Measurements from ENCODE around the gene CLCNKB.

CLCNKB gene

DNA sequence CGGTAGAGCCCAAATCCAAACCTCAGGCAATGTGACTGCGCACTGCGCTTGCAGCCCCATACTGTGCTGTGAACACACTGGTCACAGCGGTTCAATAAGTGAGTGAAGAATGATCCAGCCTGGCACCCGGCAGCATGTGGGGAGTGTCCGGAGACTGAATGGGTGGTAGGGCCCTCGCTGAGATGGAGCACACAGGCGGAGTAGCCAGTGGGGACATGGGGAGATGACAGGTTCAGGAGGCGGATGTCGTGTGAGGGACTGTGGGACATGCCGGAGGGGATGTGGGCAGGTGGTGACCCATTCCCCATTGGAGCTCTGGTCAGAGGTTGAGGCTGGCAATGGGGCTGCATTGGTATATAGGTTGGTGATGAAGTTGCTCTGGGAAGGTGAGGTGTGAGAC is 33.9 kb upstream of the CLCNKB start:
- no peak overlapping the region for H3K27ac ChIP-seq (replicated peaks; ENCODE audit: low read length)
- H3K9ac ChIP-seq (ENCODE audit: low read depth, low read length, poor library complexity), result no peak overlapping the region
- no peak overlapping the region for H2BK120ac ChIP-seq (ENCODE audit: low read depth, low read length)
- no peak overlapping the region for H2AFZ ChIP-seq (ENCODE audit: low read length)
- no peak overlapping the region for H4K8ac ChIP-seq (ENCODE audit: low read depth, low read length)
- no peak for DNase-seq (ENCODE audit: low spot score)
- H4K91ac ChIP-seq (ENCODE audit: low read depth, low read length, poor library complexity), result no peak overlapping the region
- no peaks in the 10 kb centered on the region for H3K79me1 ChIP-seq (ENCODE audit: low read depth, low read length)
- H3K4me1 ChIP-seq (ENCODE audit: control insufficient read depth in 2 of 2, insufficient read depth in 1 of 2, low read depth in 1 of 2, low read length in 2 of 2), result peaks cover 2 to 5% of the 10 kb centered on the region in 2 donors
- peak overlapping the region; percentile 20 for H2AK5ac ChIP-seq (ENCODE audit: low read depth, low read length)
- no peak overlapping the region for H3K18ac ChIP-seq (ENCODE audit: low read length)
- no peak overlapping the region for H2BK5ac ChIP-seq (ENCODE audit: low read length)
- H3K27me3 ChIP-seq (ENCODE audit: control insufficient read depth in 3 of 3, insufficient read depth in 3 of 3, low read depth in 1 of 3, low read length in 3 of 3), result peaks cover 0 to 37% (median 25%) of the 10 kb centered on the region in 3 experiments
- no CpG with 5 or more reads among the region's 11 CpGs for WGBS, 2 donors (ENCODE audit: extremely low coverage in 2 of 2, insufficient read length in 2 of 2, insufficient replicate concordance in 1 of 2)
- H3K4ac ChIP-seq (ENCODE audit: low read length), result no peak overlapping the region
- H3K4me2 ChIP-seq (ENCODE audit: insufficient read depth, low read length, poor library complexity, severe bottlenecking), result no peak overlapping the region
- no peak overlapping the region for H2BK15ac ChIP-seq (ENCODE audit: low read length)
- H3K14ac ChIP-seq (ENCODE audit: low read length), result peak overlapping the region; percentile 49
- H2BK12ac ChIP-seq (ENCODE audit: low read length), result no peak overlapping the region
- peak overlapping the region in 1 of 2 donors; percentile 7 for H3K4me3 ChIP-seq (ENCODE audit: low read length in 2 of 2)
- H3K9me3 ChIP-seq (replicated peaks in 1 of 2; ENCODE audit: control insufficient read depth in 2 of 2, insufficient read depth in 1 of 2, low read depth in 1 of 2, low read length in 2 of 2), result no peaks in the 10 kb centered on the region
- no peak overlapping the region for H3K23ac ChIP-seq (ENCODE audit: low read depth, low read length, poor library complexity)
- H3K36me3 ChIP-seq (replicated peaks in 1 of 2; ENCODE audit: control insufficient read depth in 2 of 2, insufficient read depth in 2 of 2, low read length in 2 of 2), result no peaks in the 10 kb centered on the region

DNA sequence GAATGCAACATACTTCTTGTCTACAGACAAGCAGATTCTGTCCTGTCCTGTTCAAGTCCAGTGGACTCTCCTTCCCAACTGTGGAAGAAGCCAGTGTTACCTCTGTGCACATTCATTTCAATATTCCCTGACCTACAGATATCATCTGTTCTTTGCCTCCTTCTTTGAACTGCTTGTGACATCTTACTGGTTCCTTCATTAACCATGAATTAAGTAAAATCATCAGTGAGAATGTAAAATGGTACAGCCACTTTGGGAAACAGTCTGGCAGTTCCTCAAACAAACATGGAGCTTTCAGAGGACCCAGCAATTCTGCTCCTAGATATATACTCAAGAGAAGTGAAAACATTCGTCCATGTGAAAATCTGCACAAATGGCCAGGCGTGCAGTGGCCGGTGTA is 32.7 kb upstream of the CLCNKB start:
- no peak overlapping the region for H3K23ac ChIP-seq (ENCODE audit: low read depth, low read length, poor library complexity)
- H3K18ac ChIP-seq (ENCODE audit: low read length), result no peak overlapping the region
- no peak overlapping the region for H4K8ac ChIP-seq (ENCODE audit: low read depth, low read length)

DNA sequence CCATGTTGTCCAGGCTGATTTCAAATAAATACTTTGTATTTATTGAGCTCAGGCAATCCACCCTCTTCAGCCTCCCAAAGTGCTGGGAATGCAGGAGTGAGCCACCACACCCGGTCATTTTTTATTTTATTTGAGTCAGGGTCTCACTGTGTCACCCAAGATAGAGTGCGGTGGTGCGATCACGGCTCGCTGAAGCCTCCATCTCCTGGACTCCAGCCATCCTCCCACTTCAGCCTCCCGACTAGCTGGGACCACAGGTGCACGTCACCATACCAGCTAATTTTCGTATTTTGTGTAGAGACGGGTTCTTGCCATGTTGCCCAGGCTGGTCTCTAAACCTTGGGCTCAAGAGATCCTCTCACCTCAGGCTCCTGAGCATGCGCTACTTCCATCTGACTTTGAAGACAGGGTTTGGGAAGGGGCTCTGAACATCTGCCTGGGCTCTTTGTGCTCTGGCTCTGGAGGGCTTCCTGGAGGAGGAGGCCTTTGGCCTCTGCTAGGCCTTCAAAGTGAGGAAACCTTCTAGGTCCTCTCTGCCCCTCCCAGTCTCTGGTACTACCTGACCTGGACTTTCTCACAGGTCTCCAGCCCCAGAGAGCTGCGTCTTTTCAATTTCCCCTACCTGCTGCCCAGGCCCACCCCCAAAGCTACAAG is 31.5 kb upstream of the CLCNKB start:
- Histone ChIP-seq H3K27ac (replicated peaks; ENCODE audit: low read length) (no peak overlapping the region), H2BK15ac (ENCODE audit: low read length) (no peak overlapping the region), H3K27me3 (ENCODE audit: control insufficient read depth in 3 of 3, insufficient read depth in 3 of 3, low read depth in 1 of 3, low read length in 3 of 3) (peaks cover 0 to 57% (median 31%) of the 10 kb centered on the region in 3 experiments), H3K79me1 (ENCODE audit: low read depth, low read length) (peaks cover 2% of the 10 kb centered on the region), H3K9me3 (replicated peaks in 1 of 2; ENCODE audit: control insufficient read depth in 2 of 2, insufficient read depth in 1 of 2, low read depth in 1 of 2, low read length in 2 of 2) (no peaks in the 10 kb centered on the region), H2AFZ (ENCODE audit: low read length) (no peak overlapping the region), H3K9ac (ENCODE audit: low read depth, low read length, poor library complexity) (no peak overlapping the region), H2BK12ac (ENCODE audit: low read length) (no peak overlapping the region), H3K4me2 (ENCODE audit: insufficient read depth, low read length, poor library complexity, severe bottlenecking) (no peak overlapping the region), H2AK5ac (ENCODE audit: low read depth, low read length) (peak overlapping the region; percentile 53), H3K4me1 (ENCODE audit: control insufficient read depth in 2 of 2, insufficient read depth in 1 of 2, low read depth in 1 of 2, low read length in 2 of 2) (peaks cover 2 to 7% of the 10 kb centered on the region in 2 donors), H3K36me3 (replicated peaks in 1 of 2; ENCODE audit: control insufficient read depth in 2 of 2, insufficient read depth in 2 of 2, low read length in 2 of 2) (no peaks in the 10 kb centered on the region), H4K8ac (ENCODE audit: low read depth, low read length) (no peak overlapping the region), H3K23ac (ENCODE audit: low read depth, low read length, poor library complexity) (no peak overlapping the region), H3K18ac (ENCODE audit: low read length) (peak overlapping the region; percentile 44), H4K91ac (ENCODE audit: low read depth, low read length, poor library complexity) (no peak overlapping the region), H3K4me3 (ENCODE audit: low read length in 2 of 2) (no peak overlapping the region), H2BK120ac (ENCODE audit: low read depth, low read length) (no peak overlapping the region), H3K4ac (ENCODE audit: low read length) (no peak overlapping the region), H2BK5ac (ENCODE audit: low read length) (no peak overlapping the region), H3K14ac (ENCODE audit: low read length) (no peak overlapping the region)
- no peak for DNase-seq (ENCODE audit: low spot score)
- no CpG with 5 or more reads among the region's 11 CpGs for WGBS, 2 donors (ENCODE audit: extremely low coverage in 2 of 2, insufficient read length in 2 of 2, insufficient replicate concordance in 1 of 2)

More for the DNA sequence above, 32.7 kb upstream of the CLCNKB start:
- H3K9me3 ChIP-seq (replicated peaks in 1 of 2; ENCODE audit: control insufficient read depth in 2 of 2, insufficient read depth in 1 of 2, low read depth in 1 of 2, low read length in 2 of 2), result no peaks in the 10 kb centered on the region
- no peak overlapping the region for H3K9ac ChIP-seq (ENCODE audit: low read depth, low read length, poor library complexity)
- no peak overlapping the region for H2AFZ ChIP-seq (ENCODE audit: low read length)
- H2BK15ac ChIP-seq (ENCODE audit: low read length), result no peak overlapping the region
- H3K36me3 ChIP-seq (replicated peaks in 1 of 2; ENCODE audit: control insufficient read depth in 2 of 2, insufficient read depth in 2 of 2, low read length in 2 of 2), result no peaks in the 10 kb centered on the region
- H2BK5ac ChIP-seq (ENCODE audit: low read length), result no peak overlapping the region
- no peak overlapping the region for H3K4ac ChIP-seq (ENCODE audit: low read length)
- no CpG with 5 or more reads among the region's 3 CpGs for WGBS, 2 donors (ENCODE audit: extremely low coverage in 2 of 2, insufficient read length in 2 of 2, insufficient replicate concordance in 1 of 2)
- no peak overlapping the region for H3K14ac ChIP-seq (ENCODE audit: low read length)
- no peak overlapping the region for H2BK120ac ChIP-seq (ENCODE audit: low read depth, low read length)
- peaks cover 2 to 7% of the 10 kb centered on the region in 2 donors for H3K4me1 ChIP-seq (ENCODE audit: control insufficient read depth in 2 of 2, insufficient read depth in 1 of 2, low read depth in 1 of 2, low read length in 2 of 2)
- H3K27me3 ChIP-seq (ENCODE audit: control insufficient read depth in 3 of 3, insufficient read depth in 3 of 3, low read depth in 1 of 3, low read length in 3 of 3), result peaks cover 0 to 45% (median 31%) of the 10 kb centered on the region in 3 experiments
- no peak overlapping the region for H2AK5ac ChIP-seq (ENCODE audit: low read depth, low read length)
- H2BK12ac ChIP-seq (ENCODE audit: low read length), result no peak overlapping the region
- H4K91ac ChIP-seq (ENCODE audit: low read depth, low read length, poor library complexity), result no peak overlapping the region
- H3K27ac ChIP-seq (replicated peaks; ENCODE audit: low read length), result no peak overlapping the region
- no peak for DNase-seq (ENCODE audit: low spot score)
- no peak overlapping the region for H3K4me2 ChIP-seq (ENCODE audit: insufficient read depth, low read length, poor library complexity, severe bottlenecking)
- H3K4me3 ChIP-seq (ENCODE audit: low read length in 2 of 2), result no peak overlapping the region
- H3K79me1 ChIP-seq (ENCODE audit: low read depth, low read length), result peaks cover 2% of the 10 kb centered on the region

DNA sequence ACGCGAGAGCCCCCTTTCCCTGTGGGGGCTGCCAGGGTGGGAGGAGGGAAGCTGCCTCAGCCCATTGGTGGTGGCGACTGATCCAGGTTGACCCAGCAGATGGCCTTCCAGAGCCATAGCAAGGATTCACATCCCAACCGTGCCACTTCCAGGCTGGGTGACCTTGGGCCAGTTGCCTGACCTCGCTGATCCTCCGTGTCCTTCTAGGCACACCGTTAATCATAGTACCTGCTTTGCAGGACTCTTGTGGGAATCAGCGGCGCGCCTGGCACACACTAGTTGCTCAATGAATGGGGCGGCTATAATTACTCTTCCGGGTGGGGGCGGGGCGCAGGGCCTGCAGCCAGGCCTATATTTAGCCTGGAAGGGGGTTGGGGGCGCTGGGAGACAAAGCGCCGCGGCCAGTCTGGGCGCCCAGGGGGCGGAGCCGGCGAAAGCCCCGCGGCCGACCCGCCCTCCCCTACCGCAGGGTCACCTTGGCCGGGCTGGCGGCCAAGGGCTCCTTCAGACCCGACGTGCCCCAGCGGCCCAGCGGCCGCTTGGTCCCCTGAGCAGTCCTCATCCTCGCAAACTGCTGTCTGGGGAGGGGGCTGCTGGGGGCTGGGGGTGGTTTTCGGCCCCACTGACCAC is 30.9 kb upstream of the CLCNKB start:
- Histone ChIP-seq H2BK12ac (ENCODE audit: low read length) (peak overlapping the region; percentile 43), H3K4me3 (ENCODE audit: low read length in 2 of 2) (no peak overlapping the region), H3K9ac (ENCODE audit: low read depth, low read length, poor library complexity) (no peak overlapping the region), H2BK5ac (ENCODE audit: low read length) (no peak overlapping the region), H3K9me3 (replicated peaks in 1 of 2; ENCODE audit: control insufficient read depth in 2 of 2, insufficient read depth in 1 of 2, low read depth in 1 of 2, low read length in 2 of 2) (no peaks in the 10 kb centered on the region), H3K36me3 (replicated peaks in 1 of 2; ENCODE audit: control insufficient read depth in 2 of 2, insufficient read depth in 2 of 2, low read length in 2 of 2) (no peaks in the 10 kb centered on the region), H2AK5ac (ENCODE audit: low read depth, low read length) (peak overlapping the region; percentile 91), H3K27ac (replicated peaks; ENCODE audit: low read length) (no peak overlapping the region), H4K8ac (ENCODE audit: low read depth, low read length) (no peak overlapping the region), H2BK120ac (ENCODE audit: low read depth, low read length) (peak overlapping the region; percentile 52), H3K27me3 (ENCODE audit: control insufficient read depth in 3 of 3, insufficient read depth in 3 of 3, low read depth in 1 of 3, low read length in 3 of 3) (peaks cover 0 to 62% (median 31%) of the 10 kb centered on the region in 3 experiments), H3K14ac (ENCODE audit: low read length) (peak overlapping the region; percentile 58), H3K18ac (ENCODE audit: low read length) (peak overlapping the region; percentile 44), H3K4ac (ENCODE audit: low read length) (no peak overlapping the region), H2AFZ (ENCODE audit: low read length) (peak overlapping the region; percentile 84), H2BK15ac (ENCODE audit: low read length) (no peak overlapping the region), H3K4me2 (ENCODE audit: insufficient read depth, low read length, poor library complexity, severe bottlenecking) (peak overlapping the region; percentile 48), H3K79me1 (ENCODE audit: low read depth, low read length) (peaks cover 2% of the 10 kb centered on the region), H4K91ac (ENCODE audit: low read depth, low read length, poor library complexity) (no peak overlapping the region), H3K4me1 (ENCODE audit: control insufficient read depth in 2 of 2, insufficient read depth in 1 of 2, low read depth in 1 of 2, low read length in 2 of 2) (peaks cover 3 to 11% of the 10 kb centered on the region in 2 donors), H3K23ac (ENCODE audit: low read depth, low read length, poor library complexity) (peak overlapping the region; percentile 82)
- no peak for DNase-seq (ENCODE audit: low spot score)
- no CpG with 5 or more reads among the region's 36 CpGs for WGBS, 2 donors (ENCODE audit: extremely low coverage in 2 of 2, insufficient read length in 2 of 2, insufficient replicate concordance in 1 of 2)

Data from neuronal stem cell (in vitro differentiated cells).